Keratinocyte (primary cell): Measurements from ENCODE around the gene HOXB8. TPM values are rescaled to one million over a fixed set of nuclear protein-coding genes. Genes with fewer than 3 reads are reported as not detected.

ENCODE experiments used
- DNase-seq: peaks from one replicate; pipeline ENCODE4 v3.0.0-alpha.2; 2011; ENCODE audit warnings: low read depth, missing footprints, low spot score
- FAIRE-seq: peaks from 2 replicates; lab custom pipeline; 2011; peaks lifted over from hg19 to GRCh38; lab: Jason Lieb, UNC
- H2AFZ ChIP-seq: 2 replicates; pipeline ENCODE4 v1.6.0; 2012; ENCODE audit warnings: low read length, control low read depth, inconsistent platforms; ENCODE audit not compliant: control insufficient read depth
- H3K27ac ChIP-seq: 2 replicates; pipeline ENCODE4 v1.5.1; 2011; ENCODE audit warnings: low read length; ENCODE audit not compliant: control insufficient read depth, insufficient read depth
- H3K27me3 ChIP-seq: 3 replicates; pipeline ENCODE4 v1.6.0; 2011; ENCODE audit warnings: low read length; ENCODE audit not compliant: control insufficient read depth, insufficient read depth; ENCODE audit errors: extremely low read depth
- H3K36me3 ChIP-seq, 2 experiments: 2 replicates in 1 of 2; 3 replicates in 1 of 2; pipeline ENCODE4 v1.5.1; 2011; ENCODE audit warnings: low read length in 2 of 2, mild to moderate bottlenecking in 1 of 2; ENCODE audit not compliant: control insufficient read depth in 2 of 2, insufficient read depth in 2 of 2; ENCODE audit errors: extremely low read depth in 1 of 2
- H3K4me1 ChIP-seq: 3 replicates; pipeline ENCODE4 v1.5.1; 2011; ENCODE audit warnings: low read length; ENCODE audit not compliant: control insufficient read depth, insufficient read depth; ENCODE audit errors: extremely low read depth
- H3K4me2 ChIP-seq: 3 replicates; pipeline ENCODE4 v1.6.0; 2011; ENCODE audit warnings: low read depth, low read length; ENCODE audit not compliant: control insufficient read depth, insufficient read depth; ENCODE audit errors: extremely low read depth
- H3K4me3 ChIP-seq, 3 experiments: fragments of 200-600 bp in 1 of 3; sonication (generic) in 1 of 3; 2 replicates in 2 of 3; 3 replicates in 1 of 3; pipeline ENCODE4 v1.5.1; 2011 to 2016; ENCODE audit warnings: low read length in 3 of 3, mild to moderate bottlenecking in 3 of 3, control low read depth in 2 of 3, inconsistent platforms in 1 of 3, low read depth in 1 of 3, mixed read lengths in 1 of 3, mixed run types in 1 of 3, moderate library complexity in 1 of 3; ENCODE audit not compliant: control insufficient read depth in 2 of 3, insufficient read depth in 2 of 3; ENCODE audit errors: extremely low read depth in 1 of 3
- H3K79me2 ChIP-seq: 2 replicates; pipeline ENCODE4 v1.6.0; 2012; ENCODE audit warnings: low read length; ENCODE audit not compliant: control insufficient read depth, insufficient read depth
- H3K9ac ChIP-seq: 3 replicates; pipeline ENCODE4 v1.6.0; 2011; ENCODE audit warnings: low read length; ENCODE audit not compliant: control insufficient read depth, insufficient read depth; ENCODE audit errors: extremely low read depth
- H3K9me1 ChIP-seq: 3 replicates; pipeline ENCODE4 v1.6.0; 2011; ENCODE audit warnings: low read length; ENCODE audit not compliant: control insufficient read depth, insufficient read depth; ENCODE audit errors: extremely low read depth
- H3K9me3 ChIP-seq: 2 replicates; pipeline ENCODE4 v1.5.1; 2012; ENCODE audit warnings: low read depth, low read length; ENCODE audit not compliant: control insufficient read depth
- H4K20me1 ChIP-seq: 3 replicates; pipeline ENCODE4 v1.6.0; 2011; ENCODE audit warnings: low read length; ENCODE audit not compliant: control insufficient read depth, insufficient read depth; ENCODE audit errors: extremely low read depth
- EZH2 ChIP-seq: IDR thresholded peaks from one replicate; pipeline ENCODE4 v1.6.1; 2012; ENCODE audit warnings: inconsistent platforms, mild to moderate bottlenecking, low read length, moderate library complexity
- dilution Hi-C: fragments of 300-500 bp; cut with MboI; formaldehyde crosslinking; loops from one replicate; pipeline ENCODE4 v1.7.0; 2020; ENCODE audit warnings: low sequenced_read_pairs; ENCODE audit not compliant: extremely low pct_ligation_motif_present
- polyA plus RNA-seq, 5 experiments: library from polyadenylated mRNA; depleted of rRNA in 3 of 5; stranded (reverse) in 3 of 5; stranded (forward) in 1 of 5; unstranded in 1 of 5; fragments of >200 nt; gene quantifications; 1 replicate in 1 of 5; 2 replicates in 3 of 5; 3 replicates in 1 of 5; pipeline versions ENCODE4 v1.2.1 to v1.2.3, GENCODE V29; 2011 to 2012; ENCODE audit warnings: missing spikeins in 2 of 5, low read depth in 1 of 5, low replicate concordance in 1 of 5
- TF ChIP-seq, protein P1 (sequence below), 3 experiments: IDR thresholded peaks in 1 of 3; conservative IDR thresholded peaks in 1 of 3; optimal IDR thresholded peaks in 1 of 3; 2 replicates in 2 of 3; 3 replicates in 1 of 3; pipeline versions ENCODE3 to v1.5.1; 2011; ENCODE audit warnings: low read length in 3 of 3, mild to moderate bottlenecking in 3 of 3, moderate library complexity in 2 of 3, control low read depth in 1 of 3, inconsistent platforms in 1 of 3; ENCODE audit not compliant: insufficient read depth in 2 of 3; ENCODE audit errors: extremely low read depth in 1 of 3

The HOXB8 gene
- polyA plus RNA-seq, 1 donor (not counting 4 experiments of a cell fraction or from before 2014, with no cell fraction given) = not detected

DNA sequence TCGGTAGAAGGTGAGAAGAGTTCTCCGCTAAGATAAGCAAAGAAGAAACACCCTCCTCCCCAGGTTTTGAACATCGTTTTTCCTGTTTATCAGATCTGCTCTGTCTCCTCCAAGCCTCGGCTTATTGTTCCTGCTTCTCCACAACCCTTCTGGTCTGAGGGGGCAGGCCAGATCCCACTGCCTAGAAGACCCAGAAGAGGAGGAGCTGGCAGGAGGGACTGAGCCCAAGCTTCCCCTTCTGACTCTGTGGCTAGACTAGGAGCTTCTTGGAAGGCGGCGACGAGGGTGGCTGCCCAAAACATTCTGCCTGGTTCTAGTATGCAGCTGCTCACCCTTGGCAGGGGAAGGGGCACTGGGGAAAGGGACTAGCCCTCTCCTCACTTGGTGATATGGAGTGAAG, 16.4 kb downstream of the HOXB8 start:
- H3K4me2 ChIP-seq = no peak overlapping the region
- H3K27ac ChIP-seq = no peak overlapping the region
- H3K4me1 ChIP-seq = peaks cover 10% of the 10 kb centered on the region
- TF ChIP-seq EZH2 = no peak
- TF ChIP-seq, protein P1, sequence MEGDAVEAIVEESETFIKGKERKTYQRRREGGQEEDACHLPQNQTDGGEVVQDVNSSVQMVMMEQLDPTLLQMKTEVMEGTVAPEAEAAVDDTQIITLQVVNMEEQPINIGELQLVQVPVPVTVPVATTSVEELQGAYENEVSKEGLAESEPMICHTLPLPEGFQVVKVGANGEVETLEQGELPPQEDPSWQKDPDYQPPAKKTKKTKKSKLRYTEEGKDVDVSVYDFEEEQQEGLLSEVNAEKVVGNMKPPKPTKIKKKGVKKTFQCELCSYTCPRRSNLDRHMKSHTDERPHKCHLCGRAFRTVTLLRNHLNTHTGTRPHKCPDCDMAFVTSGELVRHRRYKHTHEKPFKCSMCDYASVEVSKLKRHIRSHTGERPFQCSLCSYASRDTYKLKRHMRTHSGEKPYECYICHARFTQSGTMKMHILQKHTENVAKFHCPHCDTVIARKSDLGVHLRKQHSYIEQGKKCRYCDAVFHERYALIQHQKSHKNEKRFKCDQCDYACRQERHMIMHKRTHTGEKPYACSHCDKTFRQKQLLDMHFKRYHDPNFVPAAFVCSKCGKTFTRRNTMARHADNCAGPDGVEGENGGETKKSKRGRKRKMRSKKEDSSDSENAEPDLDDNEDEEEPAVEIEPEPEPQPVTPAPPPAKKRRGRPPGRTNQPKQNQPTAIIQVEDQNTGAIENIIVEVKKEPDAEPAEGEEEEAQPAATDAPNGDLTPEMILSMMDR (optimal IDR thresholded peaks at IDR 0.05 in 1 of 3, IDR thresholded peaks at IDR 0.05 in 1 of 3, conservative IDR thresholded peaks at IDR 0.05 in 1 of 3; ENCODE audit: extremely low read depth in 1 of 3, insufficient read depth in 2 of 3, low read length in 3 of 3) = no peak
- no peaks in the 10 kb centered on the region for H3K9me1 ChIP-seq
- H3K36me3 ChIP-seq = peaks cover 0 to 4% of the 10 kb centered on the region in 2 experiments
- no peaks in the 10 kb centered on the region for H3K79me2 ChIP-seq
- H3K4me3 ChIP-seq = no peak overlapping the region
- DNase-seq (no peak), FAIRE-seq (no peak)
- dilution Hi-C loops = no loop called here
- peaks cover 96% of the 10 kb centered on the region for H3K27me3 ChIP-seq
- no peaks in the 10 kb centered on the region for H4K20me1 ChIP-seq
- H3K9ac ChIP-seq = no peak overlapping the region
- no peak overlapping the region for H2AFZ ChIP-seq
- no peaks in the 10 kb centered on the region for H3K9me3 ChIP-seq

DNA sequence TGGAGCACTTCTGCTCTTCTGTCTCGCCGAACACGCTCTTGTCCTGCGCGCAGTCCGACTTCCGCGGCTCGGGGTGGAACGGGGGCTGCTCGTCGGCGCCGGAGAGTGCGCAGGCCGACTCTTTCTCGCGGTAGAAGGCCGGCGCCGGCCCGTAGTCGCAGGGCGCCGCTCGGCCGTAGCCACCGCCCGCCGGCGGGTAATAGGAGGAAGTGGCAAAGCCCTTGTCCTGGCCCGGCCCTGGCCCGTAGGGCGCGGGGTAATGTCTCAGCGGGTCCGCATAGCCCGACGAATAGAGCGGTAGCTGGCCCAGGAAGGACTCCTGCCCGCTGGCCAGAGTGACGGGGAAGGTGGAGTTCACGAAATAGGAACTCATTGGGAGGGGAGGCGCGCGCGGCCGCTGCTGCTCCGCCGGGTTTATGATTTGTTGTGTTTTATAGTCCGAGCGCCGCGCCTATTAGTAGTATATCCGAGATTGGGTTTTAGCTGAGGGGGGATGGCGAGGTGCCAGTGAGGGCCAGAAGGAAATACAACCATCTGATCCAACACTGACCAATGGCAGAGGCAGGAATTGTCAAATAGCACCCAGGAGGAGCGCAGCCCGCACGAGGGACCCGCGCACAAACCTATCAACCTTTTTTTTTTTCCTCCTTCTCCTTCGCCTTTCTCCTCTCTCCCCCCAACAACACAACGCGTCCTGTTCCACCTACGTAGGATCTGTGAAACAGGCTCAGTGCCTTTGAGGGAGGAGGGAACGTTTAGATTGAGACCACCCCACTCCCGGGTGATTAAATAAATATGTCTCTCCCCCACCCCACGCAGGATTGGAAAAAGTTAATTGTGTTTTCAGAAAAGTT, 17.1 kb downstream of the HOXB8 start:
- H4K20me1 ChIP-seq = no peaks in the 10 kb centered on the region
- H3K9me1 ChIP-seq = no peaks in the 10 kb centered on the region
- peak; percentile 90 for TF ChIP-seq EZH2
- TF ChIP-seq, protein P1 (optimal IDR thresholded peaks at IDR 0.05 in 1 of 3, IDR thresholded peaks at IDR 0.05 in 1 of 3, conservative IDR thresholded peaks at IDR 0.05 in 1 of 3; ENCODE audit: extremely low read depth in 1 of 3, insufficient read depth in 2 of 3, low read length in 3 of 3) = no peak
- H3K9ac ChIP-seq = peak overlapping the region; percentile 47
- no peaks in the 10 kb centered on the region for H3K9me3 ChIP-seq
- H3K4me2 ChIP-seq = peak overlapping the region; percentile 82
- dilution Hi-C loops = no loop called here
- H2AFZ ChIP-seq = peak overlapping the region; percentile 82
- peaks cover 0 to 4% of the 10 kb centered on the region in 2 experiments for H3K36me3 ChIP-seq
- H3K27me3 ChIP-seq = peaks cover 93% of the 10 kb centered on the region
- FAIRE-seq = no peak
- H3K27ac ChIP-seq = no peak overlapping the region
- peak overlapping the region; percentile 46 to 71 (median 62) for H3K4me3 ChIP-seq
- no peak for DNase-seq
- H3K4me1 ChIP-seq = peaks cover 13% of the 10 kb centered on the region
- no peaks in the 10 kb centered on the region for H3K79me2 ChIP-seq
